GM12878 (cell line): Measurements from ENCODE around the gene CDON. TPM values are rescaled to one million over a fixed set of nuclear protein-coding genes. Genes with fewer than 3 reads are reported as not detected.

Experiments
- ATAC-seq: fragments of 200-7000 bp; cut with Tn5 transposase; 3 replicates; pipeline ENCODE4 v1.9.1; 2020; ENCODE audit warnings: mild to moderate bottlenecking, moderate library complexity
- BruUV-seq: library from RNA; stranded (reverse); fragments of 400-500 nt; replicated peaks from 2 replicates; lab custom pipeline; 2021; lab: Mats Ljungman, UMichigan
- CTCF ChIA-PET: fragments of 300-600 bp; sonication (Branson Sonifier 250); formaldehyde crosslinking; extraction: SDS; loops from one replicate; lab custom pipeline; 2021; ENCODE audit warnings: inconsistent platforms; lab: Yijun Ruan, JAX
- POLR2A ChIA-PET: fragments of 350-600 bp; formaldehyde crosslinking; extraction: SDS; loops from one replicate; lab custom pipeline; 2021; ENCODE audit warnings: inconsistent platforms; lab: Charles Lee
- RAD21 ChIA-PET: fragments of 300-600 bp; sonication (Branson Sonifier 250); formaldehyde crosslinking; loops from one replicate; lab custom pipeline; 2023; ENCODE audit warnings: antibody characterized with exemption; ENCODE audit not compliant: unreplicated experiment; lab: Charles Lee
- SMC1A ChIA-PET: fragments of 300-600 bp; sonication (Branson Sonifier 250); formaldehyde crosslinking; loops from one replicate; lab custom pipeline; 2023; ENCODE audit not compliant: unreplicated experiment, uncharacterized antibody; lab: Charles Lee
- DNase-seq: peaks from one replicate; pipeline ENCODE4 v3.0.0-alpha.2; 2011; ENCODE audit warnings: low read depth, low spot score
- FAIRE-seq: peaks from 3 replicates; lab custom pipeline; 2011; peaks lifted over from hg19 to GRCh38; lab: Jason Lieb, UNC
- H2AFZ ChIP-seq: 2 replicates; pipeline ENCODE4 v1.6.0; 2011; ENCODE audit warnings: low read depth, low read length, control low read depth; ENCODE audit not compliant: control insufficient read depth
- H3K27ac ChIP-seq: 2 replicates; pipeline ENCODE4 v1.5.1; 2011; ENCODE audit warnings: control low read depth; ENCODE audit not compliant: control insufficient read depth, insufficient read depth
- H3K27me3 ChIP-seq, 2 experiments: replicated peaks in 1 of 2; 2 replicates each; pipeline versions ENCODE4 v1.6.0 to v1.6.1; 2011; ENCODE audit warnings: low read length in 1 of 2; ENCODE audit not compliant: control insufficient read depth in 2 of 2, insufficient read depth in 2 of 2
- H3K36me3 ChIP-seq, 2 experiments: 2 replicates each; pipeline ENCODE4 v1.5.1; 2011; ENCODE audit warnings: low read length in 1 of 2; ENCODE audit not compliant: control insufficient read depth in 2 of 2, insufficient read depth in 2 of 2
- H3K4me1 ChIP-seq: 2 replicates; pipeline ENCODE4 v1.6.1; 2011; ENCODE audit warnings: mild to moderate bottlenecking, low read length, moderate library complexity, mixed read lengths; ENCODE audit not compliant: control insufficient read depth, insufficient read depth
- H3K4me2 ChIP-seq: 2 replicates; pipeline ENCODE4 v1.6.0; 2011; ENCODE audit warnings: control low read depth; ENCODE audit not compliant: control insufficient read depth, insufficient read depth
- H3K4me3 ChIP-seq: fragments of 200-600 bp; sonication (generic); 2 replicates; pipeline ENCODE4 v1.5.1; 2016
- H3K79me2 ChIP-seq: 2 replicates; pipeline ENCODE4 v1.6.0; 2011; ENCODE audit warnings: low read length; ENCODE audit not compliant: control insufficient read depth, insufficient read depth
- H3K9ac ChIP-seq: 2 replicates; pipeline ENCODE4 v1.8.0; 2011; ENCODE audit warnings: low read length, control low read depth, mixed read lengths; ENCODE audit not compliant: control insufficient read depth, insufficient read depth
- H3K9me3 ChIP-seq: replicated peaks from 3 replicates; pipeline ENCODE4 v1.5.1; 2011; ENCODE audit warnings: mild to moderate bottlenecking, low read length; ENCODE audit not compliant: control insufficient read depth, insufficient read depth
- H4K20me1 ChIP-seq: 2 replicates; pipeline ENCODE4 v1.6.0; 2011; ENCODE audit not compliant: control insufficient read depth, insufficient read depth
- BCL3 ChIP-seq: IDR thresholded peaks from 2 replicates; pipeline ENCODE4 v1.6.1; 2011; ENCODE audit warnings: borderline replicate concordance, low read depth, mild to moderate bottlenecking, moderate library complexity, low read length; ENCODE audit not compliant: insufficient read depth, poor library complexity, severe bottlenecking
- BMI1 ChIP-seq: fragments of 450-650 bp; IDR thresholded peaks from 2 replicates; pipeline ENCODE4 v1.6.1; 2016; ENCODE audit warnings: mild to moderate bottlenecking, moderate library complexity, borderline replicate concordance
- BRCA1 ChIP-seq: IDR thresholded peaks from 2 replicates; pipeline ENCODE4 v1.6.1; 2011; ENCODE audit warnings: low read depth, low read length, improper control_type of control experiment
- DPF2 ChIP-seq: fragments of 450-650 bp; IDR thresholded peaks from 2 replicates; pipeline ENCODE4 v1.6.1; 2017; ENCODE audit warnings: mild to moderate bottlenecking
- EP300 ChIP-seq, 2 experiments: fragments of 150-350 bp in 1 of 2; IDR thresholded peaks; 2 replicates each; pipeline ENCODE4 v1.6.1; 2011 to 2012; ENCODE audit warnings: low read depth in 2 of 2, low read length in 2 of 2, borderline replicate concordance in 1 of 2, improper control_type of control experiment in 1 of 2, inconsistent platforms in 1 of 2; ENCODE audit not compliant: control insufficient read depth in 1 of 2
- FOXK2 ChIP-seq: fragments of 450-650 bp; IDR thresholded peaks from 2 replicates; pipeline ENCODE4 v1.6.1; 2017; ENCODE audit warnings: mild to moderate bottlenecking, moderate library complexity
- FOXM1 ChIP-seq: IDR thresholded peaks from 2 replicates; pipeline ENCODE4 v1.6.1; 2012; ENCODE audit warnings: low read depth, mild to moderate bottlenecking, inconsistent platforms, low read length, moderate library complexity
- GATAD2B ChIP-seq: fragments of 450-650 bp; conservative IDR thresholded peaks from 2 replicates; pipeline ENCODE4 v1.6.1; 2017; ENCODE audit warnings: low read depth, mild to moderate bottlenecking, moderate library complexity
- HDAC2 ChIP-seq: fragments of 200-600 bp; sonication (generic); IDR thresholded peaks from 2 replicates; pipeline ENCODE4 v1.6.1; 2017
- HDGF ChIP-seq: fragments of 450-650 bp; IDR thresholded peaks from 2 replicates; pipeline ENCODE4 v1.6.1; 2016; ENCODE audit warnings: antibody characterized with exemption
- IKZF1 ChIP-seq: fragments of 450-650 bp; conservative IDR thresholded peaks from 2 replicates; pipeline ENCODE4 v1.6.1; 2017; ENCODE audit warnings: antibody characterized with exemption, mild to moderate bottlenecking
- KAT2A ChIP-seq: conservative IDR thresholded peaks from 2 replicates; pipeline ENCODE4 v1.6.1; 2011; ENCODE audit warnings: low read depth, low read length; ENCODE audit not compliant: control insufficient read depth
- KLF5 ChIP-seq: fragments of 450-650 bp; IDR thresholded peaks from 2 replicates; pipeline ENCODE4 v1.6.1; 2014; ENCODE audit warnings: mild to moderate bottlenecking; ENCODE audit not compliant: partially characterized antibody
- LARP7 ChIP-seq: fragments of 450-650 bp; IDR thresholded peaks from 2 replicates; pipeline ENCODE4 v1.6.1; 2017; ENCODE audit warnings: mild to moderate bottlenecking
- PML ChIP-seq: IDR thresholded peaks from 2 replicates; pipeline ENCODE4 v1.6.1; 2012; ENCODE audit warnings: low read length, inconsistent platforms
- SIN3A ChIP-seq: IDR thresholded peaks from 2 replicates; pipeline ENCODE4 v1.6.1; 2012; ENCODE audit warnings: low read depth, low read length, improper control_type of control experiment
- SMC3 ChIP-seq: IDR thresholded peaks from 2 replicates; pipeline ENCODE4 v1.6.1; 2011; ENCODE audit warnings: low read length, improper control_type of control experiment, borderline replicate concordance
- TARDBP ChIP-seq: IDR thresholded peaks from 2 replicates; pipeline ENCODE4 v1.6.1; 2016; ENCODE audit warnings: borderline replicate concordance
- TCF12 ChIP-seq: IDR thresholded peaks from 2 replicates; pipeline ENCODE4 v1.6.1; 2011; ENCODE audit warnings: low read depth, mild to moderate bottlenecking, low read length
- ZNF24 ChIP-seq: fragments of 450-650 bp; IDR thresholded peaks from 2 replicates; pipeline ENCODE4 v1.6.1; 2017; ENCODE audit warnings: antibody characterized with exemption, mild to moderate bottlenecking
- WGBS: methylation state at CpG from one replicate; pipeline ENCODE4 v1.1.6; 2016; ENCODE audit warnings: low lambda C conversion rate; ENCODE audit not compliant: insufficient replicate concordance, insufficient coverage; ENCODE audit errors: missing lambda C conversion rate; 5-methylcytosine and 5-hydroxymethylcytosine counted together
- in situ Hi-C: fragments of 300-500 bp; cut with MboI; formaldehyde crosslinking; loops from 9 replicates; pipeline ENCODE4 v1.14.3; 2018; ENCODE audit warnings: mixed read lengths
- intact Hi-C: fragments of 100-400 bp; cut with micrococcal nuclease; formaldehyde crosslinking; loops from one replicate; pipeline ENCODE4 v1.14.2; 2022; ENCODE audit not compliant: unreplicated experiment
- polyA plus RNA-seq, 11 experiments: library from polyadenylated mRNA; depleted of rRNA in 4 of 11; unstranded in 6 of 11; stranded (reverse) in 5 of 11; fragments of >200 nt; fragmentation: Nextera tagmentation in 4 of 11; fragmentation: Illumina TruSeq in 1 of 11; extraction: Ambion mirVana in 4 of 11; extraction: Trizol in 1 of 11; gene quantifications; 1 replicate in 1 of 11; 2 replicates in 10 of 11; pipeline versions ENCODE4 v1.2.1 to v1.2.3, GENCODE V29; 2011 to 2016; ENCODE audit warnings: inconsistent platforms in 2 of 11, missing spikeins in 2 of 11, low read depth in 1 of 11
- total RNA-seq, 4 experiments: library from RNA; depleted of rRNA in 3 of 4; stranded (reverse); fragments of >200 nt in 3 of 4; fragmentation: Illumina TruSeq in 1 of 4; extraction: Trizol in 1 of 4; gene quantifications; 2 replicates each; pipeline versions ENCODE4 v1.2.1 to v1.2.3, GENCODE V29; 2013 to 2021

CDON gene
- total and polyA plus RNA-seq, 10 of the 15 experiments (the other 5 are each of a cell fraction or from before 2014, with no cell fraction given) = 0.07 to 4.2 (median 0.36) TPM

GRCh38 chr11:126051117-126051516 lies 11.5 kb downstream of the CDON start:
- Histone ChIP-seq H3K9ac (no peak overlapping the region), H3K9me3 (no peaks in the 10 kb centered on the region), H3K27ac (no peak overlapping the region), H3K4me1 (no peaks in the 10 kb centered on the region), H3K79me2 (no peaks in the 10 kb centered on the region; the same call in 1 of the 2 replicates), H3K4me3 (no peak overlapping the region), H3K36me3 (no peaks in the 10 kb centered on the region), H2AFZ (no peak overlapping the region), H3K4me2 (no peak overlapping the region), H3K27me3 (no peaks in the 10 kb centered on the region; a peak in 1 of 4 replicates), H4K20me1 (no peaks in the 10 kb centered on the region)
- in situ Hi-C loops (no loop called here), intact Hi-C loops (loop anchor here (5.0 kb wide), 1 partner anchor 49 kb away; no protein-coding TSS in a partner anchor)
- 28% methylated on average over 3 of the region's 3 CpGs for WGBS
- ChIA-PET SMC1A (interaction anchor here (0.9 to 3.2 kb wide), 6 partner anchors 8 to 110 kb away, joined by 3 to 12 read pairs (median 4); no protein-coding TSS in a partner anchor), POLR2A (interaction anchor here (0.7 kb wide), 1 partner anchor 9 kb away, joined by 3 read pairs; no protein-coding TSS in a partner anchor), CTCF (interaction anchor here (1.2 to 2.1 kb wide), 3 partner anchors 10 to 109 kb away, joined by 3 to 10 read pairs (median 8); no protein-coding TSS in a partner anchor), RAD21 (interaction anchor here (1.3 kb wide), 1 partner anchor 12 kb away, joined by 4 read pairs; no protein-coding TSS in a partner anchor)
- BruUV-seq = no TSS peak
- TF ChIP-seq BRCA1 (no peak), KAT2A (no peak), PML (no peak), FOXK2 (no peak)
- no peak for DNase-seq
- FAIRE-seq = no peak
- ATAC-seq = no peak

GRCh38 chr11:126049159-126049558 lies 13.5 kb downstream of the CDON start:
- Histone ChIP-seq H3K79me2 (no peaks in the 10 kb centered on the region), H3K9ac (no peak overlapping the region), H3K4me3 (no peak overlapping the region), H4K20me1 (no peaks in the 10 kb centered on the region), H3K9me3 (no peaks in the 10 kb centered on the region), H3K27me3 (no peaks in the 10 kb centered on the region), H3K36me3 (no peaks in the 10 kb centered on the region), H3K4me2 (no peak overlapping the region), H3K27ac (no peak overlapping the region), H2AFZ (no peak overlapping the region), H3K4me1 (no peaks in the 10 kb centered on the region)
- intact Hi-C loops (no loop called here), in situ Hi-C loops (no loop called here)
- ChIA-PET POLR2A (no interaction called here), CTCF (interaction anchor here (0.8 kb wide), 1 partner anchor 11 kb away, joined by 3 read pairs; no protein-coding TSS in a partner anchor), SMC1A (interaction anchor here (0.7 to 1.1 kb wide), 2 partner anchors 9 to 99 kb away, joined by 3 to 6 read pairs; no protein-coding TSS in a partner anchor), RAD21 (no interaction called here)
- no peak for DNase-seq
- 27% methylated on average over 1 of the region's 1 CpG for WGBS
- BruUV-seq = no TSS peak
- no peak for ATAC-seq
- FAIRE-seq = no peak
- TF ChIP-seq EP300 (IDR thresholded peaks at IDR 0.05; ENCODE audit: borderline replicate concordance in 1 of 2, control insufficient read depth in 1 of 2, low read depth in 2 of 2, low read length in 2 of 2) (no peak), TCF12 (no peak), KLF5 (no peak), SMC3 (no peak), LARP7 (no peak), HDAC2 (no peak), HDGF (no peak), FOXM1 (no peak), TARDBP (no peak), SIN3A (no peak), IKZF1 (no peak), BMI1 (no peak), KAT2A (no peak), DPF2 (no peak), BCL3 (no peak), GATAD2B (no peak), ZNF24 (no peak)
